HAP-1 (cell line): ENCODE results near the gene PRR5.

ENCODE experiments used
- DNase-seq, 2 experiments: peaks; one replicate each; pipeline ENCODE4 v3.0.0-alpha.2; 2016 to 2020; ENCODE audit warnings: low spot score in 2 of 2
- H3K27me3 ChIP-seq: fragments of 250-450 bp; sonication (Bioruptor Pico); 2 replicates; pipeline ENCODE4 v1.5.1; 2020; ENCODE audit warnings: low read depth, mild to moderate bottlenecking, moderate library complexity
- H3K36me3 ChIP-seq: fragments of 250-450 bp; sonication (Bioruptor Pico); replicated peaks from 2 replicates; pipeline ENCODE4 v1.5.1; 2020; ENCODE audit warnings: mild to moderate bottlenecking
- H3K4me1 ChIP-seq: fragments of 250-450 bp; sonication (Bioruptor Pico); 2 replicates; pipeline ENCODE4 v1.5.1; 2020; ENCODE audit warnings: mild to moderate bottlenecking
- H3K4me3 ChIP-seq: fragments of 250-450 bp; sonication (Bioruptor Pico); 2 replicates; pipeline ENCODE4 v1.5.1; 2020; ENCODE audit warnings: mild to moderate bottlenecking, moderate library complexity
- H3K9me3 ChIP-seq: fragments of 250-450 bp; sonication (Bioruptor Pico); 2 replicates; pipeline ENCODE4 v1.5.1; 2020; ENCODE audit warnings: mild to moderate bottlenecking, moderate library complexity
- in situ Hi-C: fragments of 300-500 bp; cut with MboI; formaldehyde crosslinking; loops from 3 replicates; pipeline ENCODE4 v1.14.3; 2020; ENCODE audit warnings: low sequenced_read_pairs, inconsistent platforms, mixed read lengths

The PRR5 gene

GRCh38 chr22:44724416-44724815 is 22.4 kb downstream of the PRR5 start:
- DNase-seq: no peak
- in situ Hi-C loops: no loop called here
- H3K4me1 ChIP-seq: peaks cover 7% of the 10 kb centered on the region
- H3K27me3 ChIP-seq: no peaks in the 10 kb centered on the region
- no peaks in the 10 kb centered on the region for H3K36me3 ChIP-seq
- no peak overlapping the region for H3K4me3 ChIP-seq
- no peaks in the 10 kb centered on the region for H3K9me3 ChIP-seq

GRCh38 chr22:44724859-44725258 is 22.9 kb downstream of the PRR5 start:
- in situ Hi-C loops: no loop called here
- H3K4me3 ChIP-seq: no peak overlapping the region
- no peak for DNase-seq
- no peaks in the 10 kb centered on the region for H3K27me3 ChIP-seq
- H3K4me1 ChIP-seq: peaks cover 7% of the 10 kb centered on the region
- H3K9me3 ChIP-seq: no peaks in the 10 kb centered on the region
- H3K36me3 ChIP-seq: no peaks in the 10 kb centered on the region

- Histone ChIP-seq H3K27me3 (no peaks in the 10 kb centered on the region), H3K4me1 (no peaks in the 10 kb centered on the region), H3K4me3 (no peak overlapping the region), H3K9me3 (no peaks in the 10 kb centered on the region), H3K36me3 (no peaks in the 10 kb centered on the region)
- DNase-seq: no peak
- in situ Hi-C loops: no loop called here
Observed at GRCh38 chr22:44726439-44726838, 24.4 kb downstream of the PRR5 start.

- H3K27me3 ChIP-seq: no peaks in the 10 kb centered on the region
- DNase-seq: no peak
- H3K4me3 ChIP-seq: no peak overlapping the region
- H3K4me1 ChIP-seq: no peaks in the 10 kb centered on the region
- H3K36me3 ChIP-seq: no peaks in the 10 kb centered on the region
- H3K9me3 ChIP-seq: no peaks in the 10 kb centered on the region
- in situ Hi-C loops: no loop called here
Observed at GRCh38 chr22:44727148-44727547, 25.1 kb downstream of the PRR5 start.

GRCh38 chr22:44727709-44728108 is 25.7 kb downstream of the PRR5 start:
- Histone ChIP-seq H3K36me3 (no peaks in the 10 kb centered on the region), H3K9me3 (no peaks in the 10 kb centered on the region), H3K4me3 (no peak overlapping the region), H3K4me1 (no peaks in the 10 kb centered on the region), H3K27me3 (no peaks in the 10 kb centered on the region)
- in situ Hi-C loops: no loop called here
- DNase-seq: no peak

- no peak for DNase-seq
- H3K4me1 ChIP-seq: no peaks in the 10 kb centered on the region
- in situ Hi-C loops: no loop called here
- H3K36me3 ChIP-seq: no peaks in the 10 kb centered on the region
- no peak overlapping the region for H3K4me3 ChIP-seq
- H3K9me3 ChIP-seq: no peaks in the 10 kb centered on the region
- no peaks in the 10 kb centered on the region for H3K27me3 ChIP-seq
Observed at GRCh38 chr22:44728761-44729324, 26.8 kb downstream of the PRR5 start.

- no peak for DNase-seq
- Histone ChIP-seq H3K9me3 (no peaks in the 10 kb centered on the region), H3K4me3 (no peak overlapping the region), H3K36me3 (no peaks in the 10 kb centered on the region), H3K4me1 (no peaks in the 10 kb centered on the region), H3K27me3 (no peaks in the 10 kb centered on the region)
- in situ Hi-C loops: loop anchor here (5.0 kb wide), 1 partner anchor 32 kb away; no protein-coding TSS in a partner anchor
Observed at GRCh38 chr22:44729391-44730021, 27.5 kb downstream of the PRR5 start.

GRCh38 chr22:44730022-44730393 is 28.0 kb downstream of the PRR5 start:
- Histone ChIP-seq H3K4me1 (no peaks in the 10 kb centered on the region), H3K9me3 (no peaks in the 10 kb centered on the region), H3K4me3 (no peak overlapping the region), H3K27me3 (no peaks in the 10 kb centered on the region), H3K36me3 (no peaks in the 10 kb centered on the region)
- in situ Hi-C loops: loop anchor here (5.0 kb wide), 1 partner anchor 33 kb away; no protein-coding TSS in a partner anchor
- DNase-seq: no peak

- in situ Hi-C loops: loop anchor here (5.0 kb wide), 1 partner anchor 33 kb away; no protein-coding TSS in a partner anchor
- H3K36me3 ChIP-seq: no peaks in the 10 kb centered on the region
- no peaks in the 10 kb centered on the region for H3K27me3 ChIP-seq
- no peak overlapping the region for H3K4me3 ChIP-seq
- H3K4me1 ChIP-seq: no peaks in the 10 kb centered on the region; the same call in 1 of the 2 replicates
- H3K9me3 ChIP-seq: no peaks in the 10 kb centered on the region
- no peak for DNase-seq
Observed at GRCh38 chr22:44730490-44731356, 28.7 kb downstream of the PRR5 start.

- DNase-seq: no peak
- no peaks in the 10 kb centered on the region for H3K27me3 ChIP-seq
- no peaks in the 10 kb centered on the region for H3K9me3 ChIP-seq
- H3K4me3 ChIP-seq: no peak overlapping the region
- no peaks in the 10 kb centered on the region; the same call in 1 of the 2 replicates for H3K4me1 ChIP-seq
- H3K36me3 ChIP-seq: no peaks in the 10 kb centered on the region
- in situ Hi-C loops: loop anchor here (5.0 kb wide), 1 partner anchor 34 kb away; no protein-coding TSS in a partner anchor
Observed at GRCh38 chr22:44731357-44731970, 29.5 kb downstream of the PRR5 start.

- no peak for DNase-seq
- Histone ChIP-seq H3K4me1 (no peaks in the 10 kb centered on the region; the same call in 1 of the 2 replicates), H3K36me3 (no peaks in the 10 kb centered on the region), H3K4me3 (no peak overlapping the region), H3K27me3 (no peaks in the 10 kb centered on the region), H3K9me3 (no peaks in the 10 kb centered on the region)
- in situ Hi-C loops: loop anchor here (5.0 kb wide), 1 partner anchor 35 kb away; no protein-coding TSS in a partner anchor
Observed at GRCh38 chr22:44732017-44732561, 30.1 kb downstream of the PRR5 start.

GRCh38 chr22:44732661-44733060 is 30.7 kb downstream of the PRR5 start:
- no peaks in the 10 kb centered on the region for H3K36me3 ChIP-seq
- H3K9me3 ChIP-seq: no peaks in the 10 kb centered on the region
- no peaks in the 10 kb centered on the region; the same call in 1 of the 2 replicates for H3K4me1 ChIP-seq
- H3K4me3 ChIP-seq: no peak overlapping the region
- H3K27me3 ChIP-seq: no peaks in the 10 kb centered on the region
- in situ Hi-C loops: loop anchor here (5.0 kb wide), 1 partner anchor 35 kb away; no protein-coding TSS in a partner anchor
- no peak for DNase-seq

GRCh38 chr22:44733426-44734106 is 31.6 kb downstream of the PRR5 start:
- H3K4me1 ChIP-seq: no peaks in the 10 kb centered on the region; the same call in 1 of the 2 replicates
- no peak for DNase-seq
- no peaks in the 10 kb centered on the region for H3K36me3 ChIP-seq
- no peaks in the 10 kb centered on the region for H3K9me3 ChIP-seq
- H3K27me3 ChIP-seq: no peaks in the 10 kb centered on the region
- in situ Hi-C loops: loop anchor here (5.0 kb wide), 1 partner anchor 36 kb away; no protein-coding TSS in a partner anchor
- no peak overlapping the region for H3K4me3 ChIP-seq
